Astrocyte (in vitro differentiated cells and primary cell): ENCODE data around the gene ONECUT2. TPM values are rescaled to one million over a fixed set of nuclear protein-coding genes. Genes with fewer than 3 reads are reported as not detected.

Source experiments
- DNase-seq: peaks from one replicate; pipeline ENCODE4 v3.0.0-alpha.2; 2010; ENCODE audit warnings: low read depth
- FAIRE-seq: peaks from 2 replicates; lab custom pipeline; 2011; peaks lifted over from hg19 to GRCh38; lab: Jason Lieb, UNC
- H2AFZ ChIP-seq: 2 replicates; pipeline ENCODE4 v1.6.0; 2012; ENCODE audit warnings: low read depth, low read length, inconsistent platforms
- H3K27ac ChIP-seq: 2 replicates; pipeline ENCODE4 v1.5.1; 2011; ENCODE audit warnings: low read depth, low read length, inconsistent platforms
- H3K27me3 ChIP-seq: 2 replicates; pipeline ENCODE4 v1.6.0; 2011; ENCODE audit warnings: low read length, inconsistent platforms; ENCODE audit not compliant: insufficient read depth
- H3K36me3 ChIP-seq: 2 replicates; pipeline ENCODE4 v1.5.1; 2011; ENCODE audit warnings: low read length, inconsistent platforms; ENCODE audit not compliant: insufficient read depth
- H3K4me1 ChIP-seq: 2 replicates; pipeline ENCODE4 v1.5.1; 2011; ENCODE audit warnings: low read length, inconsistent platforms; ENCODE audit not compliant: insufficient read depth
- H3K4me2 ChIP-seq: 2 replicates; pipeline ENCODE4 v1.6.0; 2012; ENCODE audit warnings: low read length, inconsistent platforms
- H3K4me3 ChIP-seq: 2 replicates; pipeline ENCODE4 v1.5.1; 2011; ENCODE audit warnings: low read depth, mild to moderate bottlenecking, low read length, inconsistent platforms; ENCODE audit not compliant: insufficient read depth
- H3K79me2 ChIP-seq: 2 replicates; pipeline ENCODE4 v1.6.0; 2012; ENCODE audit warnings: mild to moderate bottlenecking, low read length, inconsistent platforms; ENCODE audit not compliant: insufficient read depth
- H3K9ac ChIP-seq: 2 replicates; pipeline ENCODE4 v1.6.0; 2012; ENCODE audit warnings: mild to moderate bottlenecking, low read length, inconsistent platforms
- H3K9me3 ChIP-seq: 2 replicates; pipeline ENCODE4 v1.5.1; 2012; ENCODE audit warnings: low read depth, mild to moderate bottlenecking, low read length, inconsistent platforms; ENCODE audit not compliant: insufficient read depth
- H4K20me1 ChIP-seq: 2 replicates; pipeline ENCODE4 v1.6.0; 2012; ENCODE audit warnings: low read length, inconsistent platforms; ENCODE audit not compliant: insufficient read depth
- H3K27ac Mint-ChIP-seq: one replicate; pipeline ENCODE4 v1.8.0; 2021; ENCODE audit warnings: mild to moderate bottlenecking, mixed read lengths; ENCODE audit not compliant: unreplicated experiment
- H3K27me3 Mint-ChIP-seq: one replicate; pipeline ENCODE4 v1.8.0; 2021; ENCODE audit warnings: low read depth, mixed read lengths; ENCODE audit not compliant: unreplicated experiment
- H3K36me3 Mint-ChIP-seq: one replicate; pipeline ENCODE4 v1.8.0; 2021; ENCODE audit warnings: low read depth, mixed read lengths; ENCODE audit not compliant: unreplicated experiment
- H3K4me1 Mint-ChIP-seq: one replicate; pipeline ENCODE4 v1.8.0; 2021; ENCODE audit warnings: low read depth, mixed read lengths; ENCODE audit not compliant: unreplicated experiment
- H3K4me3 Mint-ChIP-seq: one replicate; pipeline ENCODE4 v1.8.0; 2021; ENCODE audit warnings: mild to moderate bottlenecking, moderate library complexity, mixed read lengths; ENCODE audit not compliant: unreplicated experiment
- H3K9me3 Mint-ChIP-seq: one replicate; pipeline ENCODE4 v1.8.0; 2021; ENCODE audit warnings: mild to moderate bottlenecking, mixed read lengths; ENCODE audit not compliant: unreplicated experiment
- CTCF ChIP-seq: IDR thresholded peaks from 2 replicates; pipeline ENCODE4 v1.5.1; 2011; ENCODE audit warnings: low read depth, mild to moderate bottlenecking, inconsistent platforms, low read length, moderate library complexity; ENCODE audit not compliant: insufficient read depth
- EZH2 ChIP-seq: IDR thresholded peaks from 2 replicates; pipeline ENCODE4 v1.6.1; 2012; ENCODE audit warnings: mild to moderate bottlenecking, low read length, inconsistent platforms; ENCODE audit not compliant: insufficient read depth
- total RNA-seq: library from RNA; stranded (reverse); gene quantifications from 2 replicates; pipeline ENCODE4 v1.2.1, GENCODE V29; 2021

The ONECUT2 gene
- total RNA-seq, 1 donor from 2014 or later, result 6.2 TPM

GRCh38 chr18:57440331-57441070 lies 5.3 kb downstream of the ONECUT2 start:
- Histone ChIP-seq H3K4me3 (no peak overlapping the region), H3K79me2 (no peaks in the 10 kb centered on the region), H3K4me1 (peaks cover 21% of the 10 kb centered on the region), H2AFZ (no peak overlapping the region), H3K9ac (no peak overlapping the region), H4K20me1 (peaks cover 7% of the 10 kb centered on the region), H3K27me3 (peaks cover 85% of the 10 kb centered on the region), H3K36me3 (no peaks in the 10 kb centered on the region), H3K4me2 (peak overlapping the region; percentile 72), H3K27ac (no peak overlapping the region), H3K9me3 (peaks cover 2% of the 10 kb centered on the region)
- FAIRE-seq, result no peak
- H3K27ac Mint-ChIP-seq, result no peak overlapping the region
- peaks cover 3% of the 10 kb centered on the region for H3K4me1 Mint-ChIP-seq
- H3K27me3 Mint-ChIP-seq, result peaks cover 80% of the 10 kb centered on the region
- peaks cover 8% of the 10 kb centered on the region for H3K9me3 Mint-ChIP-seq
- H3K4me3 Mint-ChIP-seq, result peak overlapping the region; percentile 20
- TF ChIP-seq CTCF (no peak), EZH2 (peak; percentile 34)
- H3K36me3 Mint-ChIP-seq, result peaks cover 7% of the 10 kb centered on the region
- DNase-seq, result no peak

- peaks cover 21% of the 10 kb centered on the region for H3K4me1 ChIP-seq
- peaks cover 2% of the 10 kb centered on the region for H3K9me3 ChIP-seq
- H3K27me3 Mint-ChIP-seq, result peaks cover 78% of the 10 kb centered on the region
- peaks cover 7% of the 10 kb centered on the region for H4K20me1 ChIP-seq
- no peak overlapping the region for H2AFZ ChIP-seq
- H3K27ac ChIP-seq, result no peak overlapping the region
- peaks cover 3% of the 10 kb centered on the region for H3K4me1 Mint-ChIP-seq
- peaks cover 7% of the 10 kb centered on the region for H3K36me3 Mint-ChIP-seq
- no peaks in the 10 kb centered on the region for H3K36me3 ChIP-seq
- H3K79me2 ChIP-seq, result no peaks in the 10 kb centered on the region
- FAIRE-seq (no peak), DNase-seq (peak; percentile 10)
- no peak overlapping the region for H3K9ac ChIP-seq
- peak overlapping the region; percentile 72 for H3K4me2 ChIP-seq
- no peak overlapping the region for H3K4me3 ChIP-seq
- H3K9me3 Mint-ChIP-seq, result peaks cover 6% of the 10 kb centered on the region
- H3K27ac Mint-ChIP-seq, result peak overlapping the region; percentile 55
- H3K4me3 Mint-ChIP-seq, result peak overlapping the region; percentile 20
- TF ChIP-seq CTCF (no peak), EZH2 (no peak)
- peaks cover 81% of the 10 kb centered on the region for H3K27me3 ChIP-seq
Observed at GRCh38 chr18:57441071-57441794, 6.1 kb downstream of the ONECUT2 start.
